GM12878 (cell line): Measurements from ENCODE around the gene HERC5. TPM values are rescaled to one million over a fixed set of nuclear protein-coding genes. Genes with fewer than 3 reads are reported as not detected.
"Not testable (repeated sequence)": the region's sequence is repeated elsewhere in the genome, so short reads cannot be mapped to it uniquely, and the experiment has no call there.

ENCODE experiments used
- ATAC-seq: fragments of 200-7000 bp; cut with Tn5 transposase; 3 replicates; pipeline ENCODE4 v1.9.1; 2020; ENCODE audit warnings: mild to moderate bottlenecking, moderate library complexity
- BruUV-seq: library from RNA; stranded (reverse); fragments of 400-500 nt; replicated peaks from 2 replicates; lab custom pipeline; 2021; lab: Mats Ljungman, UMichigan
- CTCF ChIA-PET: fragments of 300-600 bp; sonication (Branson Sonifier 250); formaldehyde crosslinking; extraction: SDS; loops from one replicate; lab custom pipeline; 2021; ENCODE audit warnings: inconsistent platforms; lab: Yijun Ruan, JAX
- POLR2A ChIA-PET: fragments of 350-600 bp; formaldehyde crosslinking; extraction: SDS; loops from one replicate; lab custom pipeline; 2021; ENCODE audit warnings: inconsistent platforms; lab: Charles Lee
- RAD21 ChIA-PET: fragments of 300-600 bp; sonication (Branson Sonifier 250); formaldehyde crosslinking; loops from one replicate; lab custom pipeline; 2023; ENCODE audit warnings: antibody characterized with exemption; ENCODE audit not compliant: unreplicated experiment; lab: Charles Lee
- SMC1A ChIA-PET: fragments of 300-600 bp; sonication (Branson Sonifier 250); formaldehyde crosslinking; loops from one replicate; lab custom pipeline; 2023; ENCODE audit not compliant: unreplicated experiment, uncharacterized antibody; lab: Charles Lee
- DNase-seq: peaks from one replicate; pipeline ENCODE4 v3.0.0-alpha.2; 2011; ENCODE audit warnings: low read depth, low spot score
- FAIRE-seq: peaks from 3 replicates; lab custom pipeline; 2011; peaks lifted over from hg19 to GRCh38; lab: Jason Lieb, UNC
- H2AFZ ChIP-seq: 2 replicates; pipeline ENCODE4 v1.6.0; 2011; ENCODE audit warnings: low read depth, low read length, control low read depth; ENCODE audit not compliant: control insufficient read depth
- H3K27ac ChIP-seq: 2 replicates; pipeline ENCODE4 v1.5.1; 2011; ENCODE audit warnings: control low read depth; ENCODE audit not compliant: control insufficient read depth, insufficient read depth
- H3K27me3 ChIP-seq, 2 experiments: replicated peaks in 1 of 2; 2 replicates each; pipeline versions ENCODE4 v1.6.0 to v1.6.1; 2011; ENCODE audit warnings: low read length in 1 of 2; ENCODE audit not compliant: control insufficient read depth in 2 of 2, insufficient read depth in 2 of 2
- H3K36me3 ChIP-seq, 2 experiments: 2 replicates each; pipeline ENCODE4 v1.5.1; 2011; ENCODE audit warnings: low read length in 1 of 2; ENCODE audit not compliant: control insufficient read depth in 2 of 2, insufficient read depth in 2 of 2
- H3K4me1 ChIP-seq: 2 replicates; pipeline ENCODE4 v1.6.1; 2011; ENCODE audit warnings: mild to moderate bottlenecking, low read length, moderate library complexity, mixed read lengths; ENCODE audit not compliant: control insufficient read depth, insufficient read depth
- H3K4me2 ChIP-seq: 2 replicates; pipeline ENCODE4 v1.6.0; 2011; ENCODE audit warnings: control low read depth; ENCODE audit not compliant: control insufficient read depth, insufficient read depth
- H3K4me3 ChIP-seq: fragments of 200-600 bp; sonication (generic); 2 replicates; pipeline ENCODE4 v1.5.1; 2016
- H3K79me2 ChIP-seq: 2 replicates; pipeline ENCODE4 v1.6.0; 2011; ENCODE audit warnings: low read length; ENCODE audit not compliant: control insufficient read depth, insufficient read depth
- H3K9ac ChIP-seq: 2 replicates; pipeline ENCODE4 v1.8.0; 2011; ENCODE audit warnings: low read length, control low read depth, mixed read lengths; ENCODE audit not compliant: control insufficient read depth, insufficient read depth
- H3K9me3 ChIP-seq: replicated peaks from 3 replicates; pipeline ENCODE4 v1.5.1; 2011; ENCODE audit warnings: mild to moderate bottlenecking, low read length; ENCODE audit not compliant: control insufficient read depth, insufficient read depth
- H4K20me1 ChIP-seq: 2 replicates; pipeline ENCODE4 v1.6.0; 2011; ENCODE audit not compliant: control insufficient read depth, insufficient read depth
- CTCF ChIP-seq, 3 experiments: IDR thresholded peaks in 2 of 3; conservative IDR thresholded peaks in 1 of 3; 2 replicates each; pipeline ENCODE4 v1.5.1; 2011; ENCODE audit warnings: low read depth in 3 of 3, low read length in 3 of 3, mild to moderate bottlenecking in 3 of 3, control low read depth in 2 of 3, moderate library complexity in 2 of 3, inconsistent platforms in 1 of 3, mixed read lengths in 1 of 3; ENCODE audit not compliant: control insufficient read depth in 2 of 3, insufficient read depth in 1 of 3; ENCODE audit errors: extremely low read depth in 1 of 3
- RAD21 ChIP-seq: IDR thresholded peaks from 2 replicates; pipeline ENCODE4 v1.6.1; 2011; ENCODE audit warnings: mild to moderate bottlenecking, low read depth, low read length, moderate library complexity; ENCODE audit not compliant: insufficient read depth
- SMC3 ChIP-seq: IDR thresholded peaks from 2 replicates; pipeline ENCODE4 v1.6.1; 2011; ENCODE audit warnings: low read length, improper control_type of control experiment, borderline replicate concordance
- WGBS: methylation state at CpG from one replicate; pipeline ENCODE4 v1.1.6; 2016; ENCODE audit warnings: low lambda C conversion rate; ENCODE audit not compliant: insufficient replicate concordance, insufficient coverage; ENCODE audit errors: missing lambda C conversion rate; 5-methylcytosine and 5-hydroxymethylcytosine counted together
- in situ Hi-C: fragments of 300-500 bp; cut with MboI; formaldehyde crosslinking; loops from 9 replicates; pipeline ENCODE4 v1.14.3; 2018; ENCODE audit warnings: mixed read lengths
- intact Hi-C: fragments of 100-400 bp; cut with micrococcal nuclease; formaldehyde crosslinking; loops from one replicate; pipeline ENCODE4 v1.14.2; 2022; ENCODE audit not compliant: unreplicated experiment
- polyA plus RNA-seq, 11 experiments: library from polyadenylated mRNA; depleted of rRNA in 4 of 11; unstranded in 6 of 11; stranded (reverse) in 5 of 11; fragments of >200 nt; fragmentation: Nextera tagmentation in 4 of 11; fragmentation: Illumina TruSeq in 1 of 11; extraction: Ambion mirVana in 4 of 11; extraction: Trizol in 1 of 11; gene quantifications; 1 replicate in 1 of 11; 2 replicates in 10 of 11; pipeline versions ENCODE4 v1.2.1 to v1.2.3, GENCODE V29; 2011 to 2016; ENCODE audit warnings: inconsistent platforms in 2 of 11, missing spikeins in 2 of 11, low read depth in 1 of 11
- total RNA-seq, 4 experiments: library from RNA; depleted of rRNA in 3 of 4; stranded (reverse); fragments of >200 nt in 3 of 4; fragmentation: Illumina TruSeq in 1 of 4; extraction: Trizol in 1 of 4; gene quantifications; 2 replicates each; pipeline versions ENCODE4 v1.2.1 to v1.2.3, GENCODE V29; 2013 to 2021

Gene HERC5
- total and polyA plus RNA-seq, 10 of the 15 experiments (the other 5 are each of a cell fraction or from before 2014, with no cell fraction given): 12.5 to 60.7 (median 25.1) TPM

GRCh38 chr4:88539322-88540068 lies 82.6 kb downstream of the HERC5 start:
- POLR2A ChIA-PET, H3K4me2 ChIP-seq, H4K20me1 ChIP-seq, H3K27me3 ChIP-seq, H3K36me3 ChIP-seq, H3K79me2 ChIP-seq, H2AFZ ChIP-seq, H3K4me3 ChIP-seq, H3K9me3 ChIP-seq, DNase-seq, H3K9ac ChIP-seq, H3K27ac ChIP-seq, BruUV-seq, H3K4me1 ChIP-seq: not testable (repeated sequence)
- intact Hi-C loops (loop anchor here (1.0 to 2.0 kb wide), 3 partner anchors 120 to 485 kb away; no protein-coding TSS in a partner anchor), in situ Hi-C loops (loop anchor here (5.0 kb wide), 1 partner anchor 118 kb away; no protein-coding TSS in a partner anchor)
- FAIRE-seq (peak; percentile 61), ATAC-seq (peak; percentile 60; the same call in 2 of the 3 replicates)
- CTCF ChIA-PET: interaction anchor here (0.6 to 7.4 kb wide), 54 partner anchors 9 to 624 kb away, joined by 3 to 76 read pairs (median 5); partner anchors contain the start of gene HERC3
- RAD21 ChIA-PET: interaction anchor here (0.7 to 3.1 kb wide), 14 partner anchors 13 to 615 kb away, joined by 3 to 29 read pairs (median 4); partner anchors contain the start of gene HERC3
- TF ChIP-seq SMC3 (peak; percentile 31; the same call in 1 of the 2 replicates), CTCF (IDR thresholded peaks at IDR 0.05 in 2 of 3, conservative IDR thresholded peaks at IDR 0.05 in 1 of 3; ENCODE audit: control insufficient read depth in 2 of 3, extremely low read depth in 1 of 3, insufficient read depth in 1 of 3, low read depth in 3 of 3, low read length in 3 of 3) (peak; percentile 34 to 60 (median 52)), RAD21 (peak; percentile 58)
- SMC1A ChIA-PET: interaction anchor here (0.8 to 3.6 kb wide), 23 partner anchors 8 to 484 kb away, joined by 3 to 30 read pairs (median 5); no protein-coding TSS in a partner anchor
- WGBS: 12% methylated on average over 9 of the region's 9 CpGs
